GM23338 (cell line): ENCODE measurements around the gene CBLN3. TPM values are rescaled to one million over a fixed set of nuclear protein-coding genes. Genes with fewer than 3 reads are reported as not detected.

Experiments
- polyA plus RNA-seq: library from polyadenylated mRNA; unstranded; fragments of >200 nt; fragmentation: Nextera tagmentation; extraction: Ambion mirVana; gene quantifications from 2 replicates; pipeline ENCODE4 v1.2.1, GENCODE V29; 2016
- total RNA-seq: library from RNA; depleted of rRNA; stranded (reverse); fragments of >200 nt; shearing (Covaris generic); gene quantifications from 2 replicates; pipeline ENCODE4 v1.2.3, GENCODE V29; 2014; rRNA removed

Gene CBLN3
- total and polyA plus RNA-seq, 2 experiments from 2014 or later, result 0.07 to 0.19 TPM

Other genes starting within 250 kb of the CBLN3 start
- gene IPO4, start 240.9 kb downstream of the CBLN3 start, total RNA-seq, result 84.2 and 105 TPM in 2 replicates
- gene IPO4, start 240.9 kb downstream of the CBLN3 start, polyA plus RNA-seq, result 34.2 and 34.3 TPM in 2 replicates
- gene TM9SF1, start 234.2 kb downstream of the CBLN3 start, total RNA-seq, result 25.6 and 27.5 TPM in 2 replicates
- gene TM9SF1, start 234.2 kb downstream of the CBLN3 start, polyA plus RNA-seq, result 10.7 and 12.6 TPM in 2 replicates
- 0.66 and 1.0 TPM in 2 replicates for gene TSSK4, start 224.0 kb downstream of the CBLN3 start, total RNA-seq
- 0.70 and 0.84 TPM in 2 replicates for gene TSSK4, start 224.0 kb downstream of the CBLN3 start, polyA plus RNA-seq
- gene CHMP4A, start 216.2 kb downstream of the CBLN3 start, total RNA-seq, result 10.6 and 19.3 TPM in 2 replicates
- gene CHMP4A, start 216.2 kb downstream of the CBLN3 start, polyA plus RNA-seq, result 30.1 and 36.9 TPM in 2 replicates
- 9.6 and 9.8 TPM in 2 replicates for gene MDP1, start 213.6 kb downstream of the CBLN3 start, total RNA-seq
- 24.7 and 31.1 TPM in 2 replicates for gene MDP1, start 213.6 kb downstream of the CBLN3 start, polyA plus RNA-seq
- 130 and 172 TPM in 2 replicates for gene NEDD8, start 197.3 kb downstream of the CBLN3 start, total RNA-seq
- 401 and 418 TPM in 2 replicates for gene NEDD8, start 197.3 kb downstream of the CBLN3 start, polyA plus RNA-seq
- gene GMPR2, start 196.7 kb downstream of the CBLN3 start, total RNA-seq, result 60.6 and 67.0 TPM in 2 replicates
- 70.6 TPM in 2 replicates for gene GMPR2, start 196.7 kb downstream of the CBLN3 start, polyA plus RNA-seq
- gene TINF2, start 187.0 kb downstream of the CBLN3 start, total RNA-seq, result 24.6 and 36.0 TPM in 2 replicates
- gene TINF2, start 187.0 kb downstream of the CBLN3 start, polyA plus RNA-seq, result 22.0 and 24.1 TPM in 2 replicates
- 0.39 and 0.63 TPM in 2 replicates for gene TGM1, start 166.5 kb downstream of the CBLN3 start, total RNA-seq
- 0.31 and 0.42 TPM in 2 replicates for gene TGM1, start 166.5 kb downstream of the CBLN3 start, polyA plus RNA-seq
- 18.8 and 20.7 TPM in 2 replicates for gene RABGGTA, start 158.1 kb downstream of the CBLN3 start, total RNA-seq
- gene RABGGTA, start 158.1 kb downstream of the CBLN3 start, polyA plus RNA-seq, result 17.6 and 25.2 TPM in 2 replicates
- gene DHRS1, start 129.9 kb downstream of the CBLN3 start, total RNA-seq, result 15.4 and 22.7 TPM in 2 replicates
- 15.0 and 15.4 TPM in 2 replicates for gene DHRS1, start 129.9 kb downstream of the CBLN3 start, polyA plus RNA-seq
- gene NOP9, start 129.8 kb downstream of the CBLN3 start, total RNA-seq, result 32.4 and 32.8 TPM in 2 replicates
- 7.9 and 8.2 TPM in 2 replicates for gene NOP9, start 129.8 kb downstream of the CBLN3 start, polyA plus RNA-seq
- gene CIDEB, start 121.7 kb downstream of the CBLN3 start, total RNA-seq, result 4.6 and 8.9 TPM in 2 replicates
- 3.4 and 5.0 TPM in 2 replicates for gene CIDEB, start 121.7 kb downstream of the CBLN3 start, polyA plus RNA-seq
- gene LTB4R2, start 119.5 kb downstream of the CBLN3 start, total RNA-seq, result 6.4 and 12.6 TPM in 2 replicates
- 0.40 and 0.47 TPM in 2 replicates for gene LTB4R2, start 119.5 kb downstream of the CBLN3 start, polyA plus RNA-seq
- 4.7 and 7.9 TPM in 2 replicates for gene LTB4R, start 118.2 kb downstream of the CBLN3 start, total RNA-seq
- 2.1 TPM in 2 replicates for gene LTB4R, start 118.2 kb downstream of the CBLN3 start, polyA plus RNA-seq
- 0.10 and 1.5 TPM in 2 replicates for gene ADCY4, start 94.6 kb downstream of the CBLN3 start, total RNA-seq
- 0.40 and 0.68 TPM in 2 replicates for gene ADCY4, start 94.6 kb downstream of the CBLN3 start, polyA plus RNA-seq
- gene RIPK3, start 89.7 kb downstream of the CBLN3 start, total RNA-seq, result 0.16 and 1.5 TPM in 2 replicates
- 0.31 and 0.32 TPM in 2 replicates for gene RIPK3, start 89.7 kb downstream of the CBLN3 start, polyA plus RNA-seq
- 20.7 and 26.6 TPM in 2 replicates for gene NFATC4, start 61.5 kb downstream of the CBLN3 start, total RNA-seq
- 16.7 and 20.9 TPM in 2 replicates for gene NFATC4, start 61.5 kb downstream of the CBLN3 start, polyA plus RNA-seq
- gene NYNRIN, start 30.7 kb downstream of the CBLN3 start, total RNA-seq, result 17.5 and 20.0 TPM in 2 replicates
- gene NYNRIN, start 30.7 kb downstream of the CBLN3 start, polyA plus RNA-seq, result 3.1 TPM in 2 replicates
- gene KHNYN, start 286 bp upstream of the CBLN3 start, total RNA-seq, result 21.9 and 28.1 TPM in 2 replicates
- gene KHNYN, start 286 bp upstream of the CBLN3 start, polyA plus RNA-seq, result 2.1 and 2.7 TPM in 2 replicates
- gene SDR39U1, start 13.1 kb upstream of the CBLN3 start, total RNA-seq, result 9.0 and 22.9 TPM in 2 replicates
- 60.6 and 66.5 TPM in 2 replicates for gene SDR39U1, start 13.1 kb upstream of the CBLN3 start, polyA plus RNA-seq
- gene CMA1, start 78.6 kb upstream of the CBLN3 start, total RNA-seq, result not detected in 2 replicates
- not detected in 2 replicates for gene CMA1, start 78.6 kb upstream of the CBLN3 start, polyA plus RNA-seq
- gene CTSG, start 146.6 kb upstream of the CBLN3 start, total RNA-seq, result not detected in 2 replicates
- not detected in 2 replicates for gene CTSG, start 146.6 kb upstream of the CBLN3 start, polyA plus RNA-seq
- not detected in 2 replicates for gene GZMH, start 180.0 kb upstream of the CBLN3 start, total RNA-seq
- gene GZMH, start 180.0 kb upstream of the CBLN3 start, polyA plus RNA-seq, result not detected in 2 replicates
- not detected in 2 replicates for gene GZMB, start 204.5 kb upstream of the CBLN3 start, total RNA-seq
- not detected in 2 replicates for gene GZMB, start 204.5 kb upstream of the CBLN3 start, polyA plus RNA-seq